ENCODE data around the gene AATK.

GRCh38 chr17:81152288-81152828 is 13.7 kb downstream of the AATK start:
- TF ChIP-seq EZH2 (IDR thresholded peaks at IDR 0.05; ENCODE audit: borderline replicate concordance, low read depth, low read length, severe bottlenecking) = no peak
- TF ChIP-seq, protein P1, sequence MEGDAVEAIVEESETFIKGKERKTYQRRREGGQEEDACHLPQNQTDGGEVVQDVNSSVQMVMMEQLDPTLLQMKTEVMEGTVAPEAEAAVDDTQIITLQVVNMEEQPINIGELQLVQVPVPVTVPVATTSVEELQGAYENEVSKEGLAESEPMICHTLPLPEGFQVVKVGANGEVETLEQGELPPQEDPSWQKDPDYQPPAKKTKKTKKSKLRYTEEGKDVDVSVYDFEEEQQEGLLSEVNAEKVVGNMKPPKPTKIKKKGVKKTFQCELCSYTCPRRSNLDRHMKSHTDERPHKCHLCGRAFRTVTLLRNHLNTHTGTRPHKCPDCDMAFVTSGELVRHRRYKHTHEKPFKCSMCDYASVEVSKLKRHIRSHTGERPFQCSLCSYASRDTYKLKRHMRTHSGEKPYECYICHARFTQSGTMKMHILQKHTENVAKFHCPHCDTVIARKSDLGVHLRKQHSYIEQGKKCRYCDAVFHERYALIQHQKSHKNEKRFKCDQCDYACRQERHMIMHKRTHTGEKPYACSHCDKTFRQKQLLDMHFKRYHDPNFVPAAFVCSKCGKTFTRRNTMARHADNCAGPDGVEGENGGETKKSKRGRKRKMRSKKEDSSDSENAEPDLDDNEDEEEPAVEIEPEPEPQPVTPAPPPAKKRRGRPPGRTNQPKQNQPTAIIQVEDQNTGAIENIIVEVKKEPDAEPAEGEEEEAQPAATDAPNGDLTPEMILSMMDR (IDR thresholded peaks at IDR 0.05; ENCODE audit: extremely low read depth in 1 of 2, insufficient read depth in 1 of 2, low read depth in 1 of 2, low read length in 2 of 2) = no peak
- no peak for TF ChIP-seq POLR2AphosphoS5 (IDR thresholded peaks at IDR 0.05; ENCODE audit: insufficient read depth, low read depth, low read length)
- TF ChIP-seq MYC (IDR thresholded peaks at IDR 0.05; ENCODE audit: low read depth, low read length) = no peak
- no peak for TF ChIP-seq FOS (IDR thresholded peaks at IDR 0.05; ENCODE audit: borderline replicate concordance, insufficient read depth, low read length)
- TF ChIP-seq POLR2A (IDR thresholded peaks at IDR 0.05; ENCODE audit: low read depth, low read length) = no peak
- no peak for TF ChIP-seq JUN (IDR thresholded peaks at IDR 0.05; ENCODE audit: borderline replicate concordance, insufficient read depth, insufficient read length, low read depth)

Measured in endothelial cell of umbilical vein (primary cell).